ENCODE measurements around the gene SARDH. TPM values are rescaled to one million over a fixed set of nuclear protein-coding genes. Genes with fewer than 3 reads are reported as not detected.

SARDH gene
- total RNA-seq, 4 donors from 2014 or later = 0.32 to 0.98 (median 0.44) TPM; not detected in 1

DNA sequence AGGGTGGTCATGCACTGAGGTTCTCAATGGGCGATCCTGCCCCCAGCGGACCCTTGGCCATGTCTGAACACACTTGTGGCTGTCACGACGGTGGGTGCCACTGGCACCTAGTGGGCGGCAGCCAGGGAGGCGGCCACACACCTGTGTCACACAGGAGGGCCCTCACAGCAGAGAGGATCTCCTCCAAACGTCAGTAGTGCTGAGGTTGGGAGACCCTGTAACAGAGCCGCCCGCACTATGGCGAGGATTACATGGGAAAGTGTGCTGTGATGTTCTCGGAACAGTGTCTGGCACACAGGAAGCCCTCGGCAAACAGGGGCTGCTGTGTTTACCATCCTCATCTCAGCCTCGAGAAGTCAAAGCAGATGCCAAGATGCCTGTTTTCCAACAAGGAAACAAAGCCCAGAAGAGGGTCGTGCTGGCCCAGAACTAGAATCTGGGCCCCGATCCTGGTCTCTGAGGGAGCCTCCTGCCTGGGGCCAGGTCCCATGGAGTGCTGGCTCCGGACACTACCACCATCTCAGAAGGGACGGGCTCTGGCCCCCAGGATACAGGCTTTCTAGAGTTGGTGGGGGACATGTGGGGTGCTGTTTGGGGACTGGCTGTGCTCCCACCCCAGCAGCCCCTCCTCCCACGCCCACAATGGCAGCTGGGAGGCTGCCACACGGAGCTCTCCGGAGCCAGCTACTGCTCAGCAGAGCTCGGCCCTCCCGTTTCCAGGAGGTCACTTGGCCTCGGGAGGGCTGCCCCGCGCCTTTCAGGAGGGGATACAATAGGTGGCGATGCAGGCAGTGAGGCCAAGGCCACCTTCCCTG, 53.8 kb downstream of the SARDH start:
- no peaks in the 10 kb centered on the region for H3K36me3 ChIP-seq
- WGBS = 64% methylated on average over 16 of the region's 26 CpGs

DNA sequence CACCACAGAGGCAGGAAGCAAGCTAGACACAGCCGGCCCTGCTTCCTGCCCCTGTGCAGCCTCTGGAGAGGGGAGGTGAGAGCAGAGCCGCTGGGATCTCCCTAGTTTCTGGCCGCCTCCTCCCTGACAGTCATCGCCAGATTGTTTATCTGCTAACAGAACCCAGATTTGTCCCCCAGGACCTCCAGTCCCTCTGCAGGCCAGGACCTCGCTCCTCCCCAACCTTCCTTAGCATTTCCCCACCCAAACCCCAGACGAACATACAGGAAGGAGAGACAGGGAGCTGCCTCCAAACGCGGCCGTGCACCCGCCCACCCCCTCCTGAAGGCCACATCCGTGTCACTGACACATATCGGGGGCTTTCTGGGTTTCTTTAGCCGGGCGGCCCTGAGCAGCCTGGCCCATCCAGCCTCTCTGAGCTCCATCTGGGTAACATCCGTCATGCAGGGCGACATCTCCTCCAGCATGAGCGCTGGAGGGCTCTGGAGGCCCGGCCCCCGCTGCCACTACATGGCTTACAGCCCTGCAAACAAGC, 54.5 kb downstream of the SARDH start:
- TF ChIP-seq EP300 (IDR thresholded peaks at IDR 0.05) = no peak
- no peak for TF ChIP-seq POLR2AphosphoS5 (IDR thresholded peaks at IDR 0.05)
- TF ChIP-seq, protein P1, sequence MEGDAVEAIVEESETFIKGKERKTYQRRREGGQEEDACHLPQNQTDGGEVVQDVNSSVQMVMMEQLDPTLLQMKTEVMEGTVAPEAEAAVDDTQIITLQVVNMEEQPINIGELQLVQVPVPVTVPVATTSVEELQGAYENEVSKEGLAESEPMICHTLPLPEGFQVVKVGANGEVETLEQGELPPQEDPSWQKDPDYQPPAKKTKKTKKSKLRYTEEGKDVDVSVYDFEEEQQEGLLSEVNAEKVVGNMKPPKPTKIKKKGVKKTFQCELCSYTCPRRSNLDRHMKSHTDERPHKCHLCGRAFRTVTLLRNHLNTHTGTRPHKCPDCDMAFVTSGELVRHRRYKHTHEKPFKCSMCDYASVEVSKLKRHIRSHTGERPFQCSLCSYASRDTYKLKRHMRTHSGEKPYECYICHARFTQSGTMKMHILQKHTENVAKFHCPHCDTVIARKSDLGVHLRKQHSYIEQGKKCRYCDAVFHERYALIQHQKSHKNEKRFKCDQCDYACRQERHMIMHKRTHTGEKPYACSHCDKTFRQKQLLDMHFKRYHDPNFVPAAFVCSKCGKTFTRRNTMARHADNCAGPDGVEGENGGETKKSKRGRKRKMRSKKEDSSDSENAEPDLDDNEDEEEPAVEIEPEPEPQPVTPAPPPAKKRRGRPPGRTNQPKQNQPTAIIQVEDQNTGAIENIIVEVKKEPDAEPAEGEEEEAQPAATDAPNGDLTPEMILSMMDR (IDR thresholded peaks at IDR 0.05) = no peak
- no peak for TF ChIP-seq POLR2A (IDR thresholded peaks at IDR 0.05)
- H3K4me1 ChIP-seq = peaks cover 16% of the 10 kb centered on the region
- DNase-seq (ENCODE audit: low spot score in 2 of 2) = no peak
- WGBS = 50% methylated on average over 10 of the region's 19 CpGs
- no peak overlapping the region for H3K27ac ChIP-seq
- H3K36me3 ChIP-seq = no peaks in the 10 kb centered on the region
- no peak overlapping the region for H3K4me3 ChIP-seq
- H3K9me3 ChIP-seq = no peaks in the 10 kb centered on the region
- H3K27me3 ChIP-seq = no peaks in the 10 kb centered on the region

More for the DNA sequence above, 53.8 kb downstream of the SARDH start:
- no peaks in the 10 kb centered on the region for H3K27me3 ChIP-seq
- H3K27ac ChIP-seq = no peak overlapping the region
- peaks cover 16% of the 10 kb centered on the region for H3K4me1 ChIP-seq
- DNase-seq (ENCODE audit: low spot score in 2 of 2) = no peak
- H3K4me3 ChIP-seq = no peak overlapping the region
- no peak for TF ChIP-seq POLR2AphosphoS5 (IDR thresholded peaks at IDR 0.05)
- TF ChIP-seq EP300 (IDR thresholded peaks at IDR 0.05) = no peak
- TF ChIP-seq POLR2A (IDR thresholded peaks at IDR 0.05) = no peak
- TF ChIP-seq, protein P1 (IDR thresholded peaks at IDR 0.05) = no peak
- H3K9me3 ChIP-seq = no peaks in the 10 kb centered on the region

DNA sequence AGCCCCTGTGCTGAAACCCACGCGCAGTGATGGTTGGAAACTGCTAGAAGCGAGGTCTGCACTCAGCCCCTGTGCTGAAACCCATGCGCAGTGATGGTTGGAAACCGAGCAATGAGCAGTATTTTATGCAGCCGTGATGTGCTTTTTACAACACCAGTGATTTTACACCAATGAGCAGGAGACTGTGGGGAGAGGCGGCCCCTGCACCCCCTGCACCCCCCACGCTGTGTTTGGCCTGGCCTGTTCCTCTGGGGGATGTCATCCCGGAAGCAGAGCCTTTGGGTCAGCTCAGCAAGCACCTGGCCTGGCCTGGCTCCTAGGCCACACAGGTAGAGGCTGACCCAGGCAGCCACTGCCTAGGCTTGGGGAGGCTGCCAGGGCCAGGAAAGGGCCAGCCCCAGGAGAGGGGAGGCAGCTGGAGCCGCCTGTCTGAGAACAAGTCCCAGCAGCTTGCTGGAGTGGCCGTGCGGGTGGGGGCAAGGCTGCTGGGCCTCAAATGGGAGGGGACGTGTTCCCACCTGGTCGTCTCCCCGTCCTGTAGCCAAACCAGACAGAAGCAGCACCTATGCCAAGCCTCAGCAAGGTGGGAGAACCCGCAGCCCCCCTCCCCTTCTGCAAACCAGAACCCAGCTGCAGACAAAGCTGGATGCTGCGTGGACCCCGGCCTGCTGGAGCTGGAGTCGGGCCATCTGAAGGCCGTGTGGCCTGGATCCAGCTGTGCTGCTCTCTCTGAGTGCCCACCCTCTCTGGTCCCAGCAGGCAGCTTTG, 55.1 kb downstream of the SARDH start:
- no peak for TF ChIP-seq POLR2AphosphoS5 (IDR thresholded peaks at IDR 0.05)
- no peaks in the 10 kb centered on the region for H3K36me3 ChIP-seq
- no peak for DNase-seq (ENCODE audit: low spot score in 2 of 2)
- H3K9me3 ChIP-seq = no peaks in the 10 kb centered on the region
- no peaks in the 10 kb centered on the region for H3K27me3 ChIP-seq
- peaks cover 16% of the 10 kb centered on the region for H3K4me1 ChIP-seq
- WGBS = 93% methylated on average over 9 of the region's 20 CpGs
- no peak overlapping the region for H3K4me3 ChIP-seq
- H3K27ac ChIP-seq = no peak overlapping the region

DNA sequence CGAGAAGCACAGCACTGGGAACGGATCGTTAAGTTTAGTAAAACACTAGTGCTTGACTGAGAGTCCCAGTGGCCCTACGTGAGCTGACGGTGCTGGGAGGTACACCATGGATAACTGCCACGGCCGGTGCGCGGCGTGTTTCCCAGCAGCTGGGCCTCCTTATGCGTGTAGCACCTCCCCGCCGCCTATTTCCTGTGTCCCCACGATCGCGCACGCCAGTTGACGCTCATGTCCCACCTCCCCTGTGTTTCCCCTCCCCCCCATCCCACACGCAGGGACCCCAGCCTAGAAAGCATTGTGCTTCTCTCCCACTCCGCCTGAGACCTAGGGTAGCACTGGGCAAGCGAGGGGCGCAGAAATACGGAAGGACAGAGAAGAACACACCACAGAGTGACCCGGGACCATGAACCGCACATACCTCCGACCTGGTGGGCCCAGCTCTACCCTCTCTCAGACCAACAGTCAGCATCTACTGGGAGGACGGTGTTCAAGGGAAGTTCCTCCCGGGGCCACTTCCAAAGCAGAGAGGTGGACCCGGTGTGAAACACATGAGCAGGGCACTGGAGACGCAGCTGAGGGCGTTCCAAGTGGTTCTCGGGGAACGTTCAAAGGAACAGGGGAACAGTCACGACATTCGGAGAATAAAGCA, 56.4 kb downstream of the SARDH start:
- Histone ChIP-seq H3K36me3 (no peaks in the 10 kb centered on the region), H3K4me1 (peaks cover 16% of the 10 kb centered on the region), H3K27me3 (no peaks in the 10 kb centered on the region), H3K4me3 (no peak overlapping the region), H3K9me3 (no peaks in the 10 kb centered on the region), H3K27ac (no peak overlapping the region)
- TF ChIP-seq, protein P1 (IDR thresholded peaks at IDR 0.05) = no peak
- TF ChIP-seq POLR2A (IDR thresholded peaks at IDR 0.05) (no peak), EP300 (IDR thresholded peaks at IDR 0.05) (no peak), POLR2AphosphoS5 (IDR thresholded peaks at IDR 0.05) (no peak)
- 98% methylated on average over 22 of the region's 35 CpGs for WGBS
- DNase-seq (ENCODE audit: low spot score in 2 of 2) = no peak

DNA sequence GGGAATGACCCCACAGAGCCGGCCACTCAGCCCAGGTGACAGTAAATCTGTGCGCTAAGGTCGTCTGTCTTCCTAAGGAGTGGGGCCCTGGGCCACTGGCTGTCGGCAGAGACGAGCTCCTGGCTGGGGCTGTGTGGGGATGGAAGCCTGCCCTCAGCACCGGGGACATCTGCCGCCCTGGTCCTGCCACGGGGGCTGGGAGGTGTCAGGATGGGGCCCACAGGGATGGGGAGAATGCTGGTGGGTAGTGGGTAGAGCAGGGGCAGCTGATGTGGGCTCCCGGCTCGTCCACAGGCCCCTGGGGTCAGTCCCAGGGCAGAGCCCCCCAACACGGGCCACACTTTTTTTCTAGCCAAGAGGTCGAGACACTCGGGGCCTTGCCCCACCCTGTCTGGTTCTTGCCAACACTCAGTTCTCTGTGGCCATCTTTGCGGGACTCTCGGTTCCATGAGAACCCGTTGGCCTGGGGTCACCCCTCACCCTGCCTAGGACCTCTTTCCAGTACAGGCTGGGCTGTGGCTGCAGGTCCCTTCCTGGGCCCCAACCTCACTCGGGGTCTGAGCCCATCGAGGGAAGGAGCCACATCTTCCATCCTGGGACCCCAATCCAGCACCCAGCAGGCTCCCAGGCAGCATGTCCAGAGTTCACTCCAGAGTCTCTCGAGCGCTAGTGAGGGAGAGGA, 57.0 kb downstream of the SARDH start:
- no peak for DNase-seq (ENCODE audit: low spot score in 2 of 2)
- H3K36me3 ChIP-seq = no peaks in the 10 kb centered on the region
- no peaks in the 10 kb centered on the region for H3K27me3 ChIP-seq
- WGBS = 90% methylated on average over 4 of the region's 20 CpGs
- no peak overlapping the region for H3K4me3 ChIP-seq
- no peaks in the 10 kb centered on the region for H3K9me3 ChIP-seq
- H3K27ac ChIP-seq = no peak overlapping the region
- TF ChIP-seq EP300 (IDR thresholded peaks at IDR 0.05) = no peak
- no peak for TF ChIP-seq POLR2A (IDR thresholded peaks at IDR 0.05)
- no peak for TF ChIP-seq POLR2AphosphoS5 (IDR thresholded peaks at IDR 0.05)
- TF ChIP-seq, protein P1 (IDR thresholded peaks at IDR 0.05) = no peak
- H3K4me1 ChIP-seq = peaks cover 16% of the 10 kb centered on the region
